HG03139 (cell line): ENCODE data around the gene APOB.

Experiments
- ATAC-seq: cut with Tn5 transposase; IDR thresholded peaks from one replicate; pipeline ENCODE4 v1.9.1; 2021; ENCODE audit not compliant: unreplicated experiment

APOB gene

GRCh38 chr2:21047141-21048009 lies 3.5 kb upstream of the APOB start:
- ATAC-seq, result no peak

GRCh38 chr2:21046506-21046905 lies 2.6 kb upstream of the APOB start:
- no peak for ATAC-seq

- no peak for ATAC-seq
These were observed 960 bp upstream of the APOB start for GRCh38 chr2:21044694-21045371.

GRCh38 chr2:21042958-21043743 lies 722 bp downstream of the APOB start:
- peak; percentile 55 for ATAC-seq

GRCh38 chr2:21042708-21042957 lies 1.2 kb downstream of the APOB start:
- ATAC-seq, result no peak

- no peak for ATAC-seq
These were observed 1.7 kb downstream of the APOB start for GRCh38 chr2:21041943-21042707.

GRCh38 chr2:21041462-21041861 lies 2.4 kb downstream of the APOB start:
- ATAC-seq, result no peak

- no peak for ATAC-seq
These were observed 3.1 kb downstream of the APOB start for GRCh38 chr2:21040468-21041377.

GRCh38 chr2:21039979-21040467 lies 3.9 kb downstream of the APOB start:
- ATAC-seq, result no peak

- no peak for ATAC-seq
These were observed 4.8 kb downstream of the APOB start for GRCh38 chr2:21039080-21039556.

- no peak for ATAC-seq
These were observed 5.3 kb downstream of the APOB start for GRCh38 chr2:21038403-21039073.

- no peak for ATAC-seq
These were observed 6.2 kb downstream of the APOB start for GRCh38 chr2:21037671-21038108.

GRCh38 chr2:21036708-21037670 lies 6.9 kb downstream of the APOB start:
- ATAC-seq, result no peak

GRCh38 chr2:21035974-21036707 lies 7.7 kb downstream of the APOB start:
- ATAC-seq, result no peak

GRCh38 chr2:21035282-21035973 lies 8.4 kb downstream of the APOB start:
- no peak for ATAC-seq

- ATAC-seq, result no peak
These were observed 8.9 kb downstream of the APOB start for GRCh38 chr2:21034972-21035279.
